HG03460 (cell line): ENCODE data around the gene RAB12.
"Not testable (repeated sequence)": the region's sequence is repeated elsewhere in the genome, so short reads cannot be mapped to it uniquely, and the experiment has no call there.

Experiments
- ATAC-seq: cut with Tn5 transposase; IDR thresholded peaks from one replicate; pipeline ENCODE4 v1.9.1; 2021; ENCODE audit not compliant: unreplicated experiment

Gene RAB12

DNA sequence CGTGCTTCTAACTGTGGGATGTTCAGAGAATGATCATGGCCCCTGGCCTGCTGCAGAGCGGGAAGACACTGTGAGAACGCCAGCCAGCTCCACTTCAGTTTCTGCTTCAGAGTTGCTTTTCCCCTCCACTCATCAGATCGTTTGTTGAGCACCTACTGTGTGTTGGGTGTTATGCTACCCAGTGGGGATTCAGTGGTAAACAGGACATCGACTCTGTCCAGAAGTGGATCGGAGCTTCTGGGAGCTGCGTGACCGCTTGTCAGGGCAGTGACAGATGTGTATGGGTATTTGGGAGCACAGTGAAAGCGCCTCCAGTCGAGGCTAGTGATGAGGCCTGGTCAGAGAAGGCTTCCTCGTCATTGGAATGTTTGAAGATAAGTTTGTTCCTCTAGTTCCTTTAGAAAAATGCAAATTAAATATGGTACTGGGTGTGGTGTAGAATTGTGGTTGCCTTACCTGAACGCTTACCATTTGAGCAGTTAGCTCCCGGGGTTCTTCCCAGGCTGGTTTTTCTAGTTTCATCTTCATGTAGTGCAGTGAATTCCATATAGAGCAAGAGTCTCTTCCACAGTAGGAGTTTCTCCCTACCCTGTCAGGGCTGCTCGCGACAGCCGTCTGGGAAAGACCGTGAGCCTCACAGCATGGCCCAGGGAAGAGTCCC is 2.8 kb downstream of the RAB12 start:
- ATAC-seq: no peak

DNA sequence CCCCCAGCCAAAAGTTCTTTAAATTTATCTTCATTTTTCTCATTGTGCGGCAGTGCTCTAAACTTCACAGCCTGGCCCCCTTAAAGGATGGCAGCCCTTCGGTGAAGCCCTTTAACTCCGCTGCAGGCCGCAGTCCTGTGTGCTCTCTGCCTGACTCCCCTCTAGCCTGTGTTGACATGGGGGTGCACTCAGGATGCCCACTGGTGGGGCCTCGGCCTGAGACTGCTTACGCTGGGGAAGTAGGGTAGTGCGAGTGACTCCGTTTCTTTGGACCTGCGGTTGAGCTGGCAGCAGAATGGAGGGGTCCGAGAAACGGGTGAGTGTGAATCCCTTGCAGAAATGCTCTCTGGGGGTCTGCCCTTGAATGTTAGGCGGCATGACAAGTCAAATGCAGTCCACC is 5.6 kb downstream of the RAB12 start:
- ATAC-seq: no peak

DNA sequence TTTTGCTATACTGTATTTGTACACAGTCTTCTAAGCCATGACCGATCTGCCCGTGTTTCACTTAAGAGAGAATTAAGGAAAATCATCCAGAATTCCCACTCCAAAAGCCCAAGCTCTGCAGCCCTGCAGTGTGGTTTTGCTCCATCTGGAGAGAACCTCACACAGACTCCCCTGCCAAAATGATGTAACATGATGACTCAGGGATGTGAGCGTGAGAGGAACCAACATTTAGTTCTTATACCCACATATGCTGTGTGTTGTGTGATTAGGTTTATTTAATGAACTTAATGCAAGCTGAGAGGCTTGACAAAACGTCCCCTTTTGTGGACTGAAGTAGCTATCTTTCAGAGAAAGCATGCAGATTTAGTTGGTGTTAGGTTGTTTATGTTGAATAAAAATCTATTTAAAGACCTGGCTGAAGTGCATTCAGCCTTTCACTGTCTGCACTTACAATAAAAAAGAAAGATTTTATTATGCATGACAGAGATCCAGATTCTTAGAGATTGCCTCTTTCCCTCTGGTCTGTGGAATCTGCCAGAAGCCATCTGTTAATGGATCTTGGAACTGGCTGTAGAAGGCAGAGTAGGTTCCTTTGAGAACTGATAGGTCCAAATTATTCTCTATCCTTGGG is 6.3 kb downstream of the RAB12 start:
- no peak for ATAC-seq

DNA sequence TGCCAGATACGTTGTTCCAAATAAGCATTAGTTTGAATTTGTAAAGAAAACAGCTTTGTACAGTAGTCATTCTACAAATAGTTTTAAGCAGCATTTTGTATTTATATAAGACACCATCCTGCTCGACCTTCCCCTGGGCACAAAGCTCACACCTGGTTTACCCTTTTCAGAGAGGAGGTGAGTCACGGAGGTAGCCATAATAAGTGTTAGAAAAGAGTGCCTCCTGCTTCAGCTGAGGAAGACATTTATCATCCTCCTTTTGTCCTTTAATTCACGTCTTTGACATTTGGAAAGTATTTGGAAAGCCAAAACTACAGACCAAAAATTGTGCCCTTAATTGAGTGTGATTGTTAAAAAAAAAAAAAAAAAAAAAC is 6.8 kb downstream of the RAB12 start:
- no peak for ATAC-seq

DNA sequence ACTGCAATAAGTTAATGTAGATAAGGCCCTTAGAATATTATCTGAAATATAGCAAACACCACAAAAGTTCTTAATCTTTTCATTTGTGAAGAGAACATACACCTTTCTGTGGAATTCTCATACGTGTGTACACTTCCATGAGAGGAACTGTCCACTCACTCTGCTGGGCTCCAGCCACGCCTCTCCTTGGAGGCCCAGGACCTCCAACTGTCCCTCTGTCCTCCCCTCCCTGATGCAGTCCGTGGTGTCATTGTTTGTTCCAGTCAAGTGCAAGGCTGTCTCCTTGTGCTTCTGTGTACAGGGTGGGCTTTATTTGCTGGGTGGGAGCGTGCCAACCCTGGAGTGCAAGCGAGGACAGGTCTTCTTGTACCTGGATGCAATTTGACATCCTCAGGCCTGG is 8.7 kb downstream of the RAB12 start:
- no peak for ATAC-seq

DNA sequence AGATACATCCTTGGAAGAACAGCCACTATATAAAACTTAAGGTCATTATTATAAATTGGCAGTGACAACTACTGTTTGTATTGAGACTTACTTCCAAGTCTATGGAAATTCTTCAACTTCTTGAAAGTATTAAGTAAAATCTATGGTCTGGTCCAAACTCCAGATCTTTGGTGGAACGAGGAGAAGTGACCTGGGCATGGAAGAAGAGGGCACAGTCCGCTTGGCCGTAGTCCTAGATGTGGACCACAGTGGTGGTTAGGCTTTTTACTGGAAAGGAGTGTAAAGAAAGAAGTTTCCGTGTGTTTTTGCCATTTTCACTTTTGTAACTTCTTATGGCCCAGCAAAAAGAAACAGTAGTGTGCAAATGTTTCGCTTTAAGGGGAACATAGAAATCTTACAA is 9.8 kb downstream of the RAB12 start:
- no peak for ATAC-seq

DNA sequence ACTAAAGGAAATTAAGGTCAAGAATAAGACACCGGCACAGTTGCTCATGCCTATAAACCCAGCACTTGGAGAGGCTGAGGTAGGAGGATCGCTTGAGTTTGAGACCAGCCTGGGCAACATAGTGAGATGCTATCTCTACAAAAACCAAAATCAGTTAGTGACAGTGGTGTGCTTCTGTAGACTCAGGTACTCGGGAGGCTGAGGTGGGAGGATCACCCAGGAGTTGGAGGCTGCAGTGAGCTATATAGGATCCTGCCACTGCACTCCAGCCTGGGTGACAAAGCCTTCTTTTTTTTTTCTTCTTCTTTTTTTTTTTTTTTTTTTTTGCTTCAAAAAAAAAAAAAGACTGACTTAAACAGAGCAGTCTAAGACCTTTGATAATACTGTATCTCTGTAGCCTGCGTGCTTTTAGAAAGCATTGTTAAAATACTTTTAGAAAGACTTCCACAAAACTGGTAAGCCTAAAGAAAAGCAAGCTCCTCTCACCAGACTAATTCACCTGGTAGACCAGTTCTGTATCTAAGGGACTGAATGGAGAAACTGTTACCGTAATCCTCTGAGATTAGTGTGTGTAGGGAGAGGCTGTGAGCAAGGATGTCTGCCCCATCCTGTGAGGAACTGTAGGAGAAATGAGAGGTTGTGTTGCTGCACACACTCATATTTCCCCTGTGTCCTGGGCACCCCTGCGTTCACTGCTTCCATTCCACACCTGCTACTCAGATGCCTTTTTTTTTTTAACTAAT is 10.8 kb downstream of the RAB12 start:
- no peak for ATAC-seq

DNA sequence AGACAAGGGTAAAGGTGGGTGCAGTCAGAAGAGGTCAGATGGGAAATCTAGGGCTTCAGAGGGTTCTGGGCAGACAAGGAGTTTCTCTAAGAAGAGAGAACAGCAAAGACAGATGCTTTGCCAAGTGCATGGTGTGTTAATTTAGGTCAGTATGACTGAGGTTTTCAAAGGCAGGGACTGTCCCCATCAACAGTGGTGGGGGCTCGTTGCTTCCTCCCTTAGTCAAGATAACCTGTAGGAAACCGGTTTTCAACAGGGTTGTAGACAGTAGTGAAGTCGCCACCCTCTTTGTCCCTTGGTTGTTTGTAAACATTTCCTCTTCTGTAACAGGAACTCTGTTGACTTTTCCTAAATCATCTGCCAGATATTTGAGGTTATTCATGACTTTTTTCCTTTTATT is 11.6 kb downstream of the RAB12 start:
- ATAC-seq: no peak

DNA sequence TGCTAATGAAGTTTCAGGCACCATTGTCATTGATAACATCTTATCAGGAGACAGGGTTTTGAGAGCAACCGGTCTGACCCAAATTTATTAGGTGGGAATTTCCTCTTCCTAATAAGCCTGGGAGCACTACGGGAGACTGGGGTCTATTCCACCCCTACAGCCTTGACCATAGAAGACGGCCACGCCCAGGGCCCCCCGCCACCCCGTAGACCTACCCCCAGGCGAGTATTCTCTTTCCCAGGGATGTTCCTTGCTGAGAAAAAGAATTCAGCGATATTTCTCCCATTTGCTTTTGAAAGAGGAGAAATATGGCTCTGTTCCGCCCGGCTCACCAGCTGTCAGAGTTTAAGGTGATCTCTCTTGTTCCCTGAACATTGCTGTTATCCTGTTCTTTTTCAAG is 13.4 kb downstream of the RAB12 start:
- not testable (repeated sequence) for ATAC-seq

DNA sequence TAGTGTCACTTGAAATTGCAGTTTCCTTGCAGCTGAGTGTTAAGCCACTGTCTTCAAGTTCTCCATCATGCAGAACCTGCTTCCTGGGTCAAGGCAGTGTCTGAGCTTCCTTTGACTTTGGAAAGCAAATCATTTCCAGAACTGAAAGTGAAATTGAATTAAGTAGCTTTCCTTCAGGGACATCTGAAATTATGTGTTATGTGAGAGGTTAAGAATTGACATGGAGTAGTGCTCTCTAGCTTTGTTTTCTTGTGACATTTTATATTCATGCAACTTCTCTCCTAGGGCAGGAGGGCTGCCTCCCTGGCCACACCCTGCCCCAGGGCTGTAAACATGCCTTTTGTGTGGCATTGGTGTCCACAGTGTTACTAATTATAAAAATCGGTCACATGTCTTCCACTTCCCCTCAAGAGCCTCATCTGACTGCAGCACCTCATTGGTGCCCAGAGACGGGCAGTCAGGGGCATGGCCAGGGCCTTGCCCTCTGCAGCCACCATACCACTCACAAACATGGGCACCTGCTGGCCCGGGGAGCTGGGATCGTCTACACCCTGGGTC is 14.4 kb downstream of the RAB12 start:
- peak; percentile 81 for ATAC-seq

DNA sequence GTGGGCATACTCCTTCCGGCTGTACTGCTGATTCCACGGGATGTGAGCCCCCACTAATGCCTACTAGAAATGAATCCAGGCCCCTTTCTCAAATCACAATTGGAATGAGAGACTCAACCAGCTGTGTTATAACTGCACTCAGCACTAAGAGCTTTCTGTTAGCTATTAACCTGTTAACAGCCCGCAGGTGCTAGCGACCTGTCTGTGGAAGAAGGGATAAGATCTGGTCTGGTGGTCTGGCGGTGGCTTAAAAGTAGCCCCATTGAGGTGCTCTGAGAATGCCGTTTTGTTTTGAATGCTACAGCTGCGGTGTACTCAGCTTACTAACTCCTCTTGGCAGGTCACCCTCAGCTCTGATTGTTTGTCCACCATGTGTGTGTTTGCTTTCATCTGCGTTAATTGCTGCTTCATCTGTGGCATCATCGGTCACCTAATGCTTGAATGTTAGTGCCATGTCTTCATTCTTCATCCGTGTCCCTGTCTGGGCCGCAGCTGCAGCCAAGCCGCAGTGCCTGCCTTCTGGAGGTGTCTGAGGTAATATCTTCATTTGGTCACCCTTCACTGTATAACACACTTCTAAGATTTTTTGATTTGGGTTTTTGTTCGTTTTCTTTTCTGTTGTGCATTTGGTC is 16.3 kb downstream of the RAB12 start:
- no peak for ATAC-seq

DNA sequence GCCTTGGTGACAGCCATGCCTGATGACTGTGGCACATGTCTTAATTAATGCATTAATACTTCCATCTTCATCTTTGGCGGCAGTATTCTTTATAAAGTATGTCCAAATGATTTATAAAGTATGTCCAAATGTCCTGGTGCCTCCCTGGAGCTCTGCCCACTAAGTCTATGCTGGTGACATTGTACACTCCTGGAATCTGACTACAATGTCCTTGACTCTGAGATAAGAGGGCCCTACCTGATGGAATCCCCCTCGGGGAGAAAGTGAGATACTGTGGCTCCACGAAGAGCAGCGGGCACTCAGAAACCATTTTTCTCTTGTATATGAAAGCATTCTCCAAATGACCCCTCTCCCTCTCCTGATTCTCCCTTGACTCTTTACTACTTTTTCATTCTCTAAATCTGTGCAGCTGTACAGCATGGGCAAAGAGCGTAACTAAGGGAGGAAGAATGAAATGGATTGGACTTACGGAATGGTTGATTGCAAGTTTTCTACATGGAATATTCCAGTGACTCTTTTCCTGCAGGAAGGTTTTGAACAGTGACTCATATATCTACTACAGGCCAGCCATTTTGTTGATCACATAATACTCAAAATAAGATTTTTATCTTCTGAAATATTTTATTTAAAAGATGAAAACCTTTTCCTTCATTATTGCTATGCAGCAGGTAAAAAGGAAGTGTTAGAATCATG is 17.3 kb downstream of the RAB12 start:
- no peak for ATAC-seq

DNA sequence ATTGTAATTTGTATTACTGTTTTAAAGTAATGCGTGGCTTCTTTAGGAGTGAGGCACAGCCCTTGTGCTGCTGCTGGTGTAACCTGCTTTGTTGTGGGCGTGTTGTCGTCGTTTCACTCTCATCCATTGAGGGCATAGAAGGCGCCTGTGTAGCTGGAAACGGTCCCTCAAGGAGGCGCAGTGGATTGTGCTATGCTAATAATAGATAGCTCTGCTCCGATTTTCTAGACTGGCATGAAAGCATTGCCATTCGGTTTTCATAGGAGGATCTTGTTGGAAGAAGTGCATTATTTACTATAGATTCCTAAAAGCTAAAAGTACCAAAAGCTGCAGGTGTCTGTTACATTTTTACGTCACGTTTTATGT is 17.9 kb downstream of the RAB12 start:
- ATAC-seq: no peak

DNA sequence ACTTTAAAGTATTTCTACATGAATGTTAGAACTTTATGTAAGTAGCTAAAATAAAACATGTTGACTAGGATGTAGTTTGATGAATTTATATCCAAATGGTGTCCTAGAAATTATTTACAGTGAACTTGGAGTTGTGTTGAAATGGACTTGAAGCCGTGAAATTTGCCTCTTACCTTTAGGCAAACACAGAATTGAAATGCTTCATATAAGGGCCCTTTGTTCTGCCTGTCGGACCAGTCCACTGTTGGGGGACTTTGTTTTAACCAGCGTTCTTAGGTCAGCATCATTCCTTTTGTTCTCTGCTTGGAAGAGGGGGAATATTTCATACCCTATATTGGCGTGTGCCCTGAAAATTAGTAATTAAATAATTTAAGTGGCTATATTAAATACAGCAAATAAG is 18.3 kb downstream of the RAB12 start:
- no peak for ATAC-seq

DNA sequence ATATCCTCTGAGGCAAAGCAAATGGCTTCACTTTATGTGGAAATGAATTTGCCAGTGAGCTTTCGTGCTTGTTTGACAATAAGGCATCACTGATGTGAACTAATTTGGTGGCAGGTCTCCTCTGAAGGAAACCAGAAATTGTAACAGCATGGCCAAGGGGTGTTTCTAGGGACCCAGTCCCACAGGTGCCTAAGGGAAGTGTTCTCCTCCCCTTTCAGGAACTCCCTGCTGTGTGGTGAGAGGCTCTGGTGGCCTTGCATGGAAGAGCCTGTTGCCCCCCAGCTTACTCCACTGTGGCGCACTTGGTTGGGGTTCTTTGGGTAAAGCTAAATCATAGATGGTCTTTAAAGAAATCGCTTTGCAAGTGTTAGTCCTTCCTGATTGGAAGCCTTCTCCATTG is 20.4 kb downstream of the RAB12 start:
- no peak for ATAC-seq

DNA sequence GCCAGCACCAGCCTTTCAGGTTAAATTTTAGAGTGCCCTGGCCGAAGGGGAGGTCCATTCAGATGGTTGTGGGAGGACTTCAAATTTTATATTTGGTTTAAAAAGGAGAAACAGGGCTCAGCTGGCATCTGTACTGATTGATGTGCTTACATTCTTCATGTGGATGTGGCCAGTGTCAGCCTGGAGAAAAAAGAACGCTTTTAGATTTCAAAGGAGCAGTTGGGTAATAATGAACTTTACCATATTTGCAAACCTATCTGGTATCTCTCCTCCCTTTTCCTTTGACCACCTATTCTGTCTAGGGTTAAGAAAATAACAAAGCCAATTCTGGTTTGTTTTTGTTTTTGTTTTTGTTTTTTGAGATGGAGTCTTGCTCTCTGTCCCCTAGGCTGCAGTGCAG is 21.3 kb downstream of the RAB12 start:
- ATAC-seq: no peak

DNA sequence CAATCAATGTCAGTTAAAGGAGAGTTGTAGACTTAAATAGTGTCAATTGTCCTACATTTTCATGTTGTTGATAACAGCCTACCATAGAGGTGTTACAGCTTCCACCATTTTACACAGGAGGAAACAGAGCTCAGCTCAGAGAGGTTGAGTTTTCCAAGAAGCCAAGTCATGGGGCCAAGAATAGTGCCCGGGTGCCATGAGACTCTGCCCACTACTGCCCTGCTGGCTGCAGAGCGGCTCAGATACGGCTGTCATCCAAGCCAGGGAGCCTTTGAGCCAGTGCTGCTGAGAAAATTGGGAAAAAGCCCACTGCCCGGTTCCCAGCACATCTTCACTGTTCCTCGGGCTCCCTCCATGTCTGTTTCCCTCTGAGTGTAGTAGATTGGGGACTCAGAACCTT is 22.0 kb downstream of the RAB12 start:
- ATAC-seq: no peak

DNA sequence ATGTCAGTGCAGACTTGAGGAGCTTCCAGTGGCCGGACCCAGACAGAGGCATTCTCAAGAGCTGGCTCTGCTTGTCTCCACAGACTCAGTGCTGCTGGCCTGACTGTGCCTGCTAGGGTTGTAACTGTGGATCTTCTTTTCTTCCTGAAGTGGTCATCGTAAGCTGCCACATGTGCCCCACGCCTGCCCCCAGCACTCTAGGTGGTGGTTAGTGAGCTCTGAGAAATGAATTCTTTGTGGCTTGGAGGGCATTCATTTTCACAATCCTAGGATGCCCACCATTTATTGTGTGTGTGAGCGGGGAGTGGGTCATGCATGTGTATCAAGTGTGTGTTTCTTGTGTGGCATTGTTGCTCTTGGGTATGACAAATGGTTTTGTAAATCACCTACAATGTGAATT is 23.1 kb downstream of the RAB12 start:
- no peak for ATAC-seq

DNA sequence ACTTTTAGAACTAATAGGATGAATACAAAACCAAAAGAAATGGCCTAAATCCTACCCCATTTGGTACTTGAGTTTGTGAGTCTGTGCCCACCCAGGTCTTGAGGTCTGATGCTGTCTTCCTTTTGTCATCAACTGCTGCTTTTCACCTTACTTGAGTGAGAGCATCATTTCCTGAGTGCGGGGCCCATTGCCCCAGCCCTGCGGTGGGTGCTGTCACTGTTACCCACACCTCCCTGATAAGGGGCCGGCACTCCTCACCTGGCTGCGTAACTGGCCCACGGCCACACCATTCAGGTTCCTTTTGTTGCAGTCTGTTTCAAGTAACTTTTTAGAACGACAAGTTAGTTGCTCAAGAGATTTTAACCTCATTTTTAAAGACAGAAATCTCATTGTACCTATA is 25.3 kb downstream of the RAB12 start:
- no peak for ATAC-seq

DNA sequence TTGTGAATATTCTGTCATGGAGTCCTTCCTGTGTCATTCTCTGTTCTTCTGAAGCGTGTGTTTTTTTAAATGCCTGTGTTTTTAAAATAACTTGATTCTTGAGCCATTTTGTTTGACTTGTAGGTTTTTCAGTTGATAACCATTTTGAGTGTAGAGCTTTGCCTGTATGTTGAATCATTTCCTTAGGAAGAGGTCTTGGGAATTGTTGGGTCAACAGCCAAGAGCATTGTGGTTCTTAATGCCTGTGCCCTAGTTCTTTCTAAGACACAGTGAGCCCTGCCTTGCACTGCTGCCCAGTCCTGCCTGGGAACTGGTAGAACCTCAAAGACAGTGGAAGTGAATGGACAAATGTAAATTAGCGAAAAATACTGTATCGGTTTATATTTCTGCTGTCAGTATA is 25.9 kb downstream of the RAB12 start:
- no peak for ATAC-seq

DNA sequence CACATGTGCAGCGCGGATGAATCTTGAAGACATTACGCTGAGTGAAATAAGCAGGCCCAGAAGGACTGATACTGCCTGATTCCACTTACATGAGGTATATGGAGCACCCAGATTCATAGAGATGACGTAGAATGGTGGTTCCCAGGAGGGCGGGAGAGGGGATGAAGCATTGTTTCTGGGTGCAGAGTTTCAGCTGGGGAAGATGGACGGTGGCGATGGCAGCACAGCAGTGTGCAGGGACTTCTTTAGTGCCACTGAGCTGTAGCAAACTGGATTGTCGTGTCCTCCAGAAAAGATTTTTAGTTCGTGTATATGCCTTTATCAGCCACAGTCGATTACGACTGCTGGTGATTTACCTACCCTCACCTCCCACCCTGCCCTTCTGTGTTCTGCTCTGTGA is 30.5 kb downstream of the RAB12 start:
- ATAC-seq: no peak
